ENCODE results near the gene SRRM3. TPM values are rescaled to one million over a fixed set of nuclear protein-coding genes. Genes with fewer than 3 reads are reported as not detected.
"Not testable (repeated sequence)": the region's sequence is repeated elsewhere in the genome, so short reads cannot be mapped to it uniquely, and the experiment has no call there.

The SRRM3 gene
- total RNA-seq, 3 donors from 2014 or later (not counting 1 experiment from before 2014, with no cell fraction given): not detected

DNA sequence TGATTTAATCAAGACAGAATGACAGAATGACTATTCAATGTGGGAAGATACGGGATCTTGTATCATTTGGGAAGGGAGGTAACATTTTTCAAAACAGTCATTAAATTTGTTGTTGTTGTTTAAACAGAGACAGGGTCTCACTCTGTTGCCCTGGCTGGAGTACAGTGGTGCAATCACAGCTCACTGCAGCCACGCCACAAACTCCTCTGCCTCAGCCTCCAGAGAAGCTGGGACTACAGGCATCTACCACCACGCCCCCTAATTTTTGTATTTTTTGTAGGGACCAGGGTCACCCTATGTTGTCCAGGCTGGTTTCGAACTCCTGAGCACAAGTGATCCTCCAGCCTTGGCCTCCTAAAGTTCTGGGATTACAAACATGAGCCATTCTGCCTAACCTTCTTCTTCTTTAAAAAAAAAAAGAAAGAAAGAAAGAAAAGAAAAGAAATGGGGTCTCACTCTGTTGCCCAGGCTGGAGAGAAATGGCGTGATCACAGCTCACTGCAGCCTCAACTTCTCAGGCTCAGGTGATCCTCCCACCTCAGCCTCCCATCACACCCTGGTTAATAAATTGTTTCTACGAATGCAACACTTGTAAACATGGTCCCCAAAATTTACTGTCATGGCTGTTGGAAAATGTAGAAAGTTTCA is 132.7 kb downstream of the SRRM3 start:
- no peaks in the 10 kb centered on the region for H3K4me1 ChIP-seq (ENCODE audit: control insufficient read depth, insufficient read depth, low read length)
- TF ChIP-seq, protein P1, sequence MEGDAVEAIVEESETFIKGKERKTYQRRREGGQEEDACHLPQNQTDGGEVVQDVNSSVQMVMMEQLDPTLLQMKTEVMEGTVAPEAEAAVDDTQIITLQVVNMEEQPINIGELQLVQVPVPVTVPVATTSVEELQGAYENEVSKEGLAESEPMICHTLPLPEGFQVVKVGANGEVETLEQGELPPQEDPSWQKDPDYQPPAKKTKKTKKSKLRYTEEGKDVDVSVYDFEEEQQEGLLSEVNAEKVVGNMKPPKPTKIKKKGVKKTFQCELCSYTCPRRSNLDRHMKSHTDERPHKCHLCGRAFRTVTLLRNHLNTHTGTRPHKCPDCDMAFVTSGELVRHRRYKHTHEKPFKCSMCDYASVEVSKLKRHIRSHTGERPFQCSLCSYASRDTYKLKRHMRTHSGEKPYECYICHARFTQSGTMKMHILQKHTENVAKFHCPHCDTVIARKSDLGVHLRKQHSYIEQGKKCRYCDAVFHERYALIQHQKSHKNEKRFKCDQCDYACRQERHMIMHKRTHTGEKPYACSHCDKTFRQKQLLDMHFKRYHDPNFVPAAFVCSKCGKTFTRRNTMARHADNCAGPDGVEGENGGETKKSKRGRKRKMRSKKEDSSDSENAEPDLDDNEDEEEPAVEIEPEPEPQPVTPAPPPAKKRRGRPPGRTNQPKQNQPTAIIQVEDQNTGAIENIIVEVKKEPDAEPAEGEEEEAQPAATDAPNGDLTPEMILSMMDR (IDR thresholded peaks at IDR 0.05): no peak
- no peaks in the 10 kb centered on the region for H3K27me3 ChIP-seq (ENCODE audit: control insufficient read depth, insufficient read depth, low read length)
- no peak overlapping the region for H3K27ac Mint-ChIP-seq
- intact Hi-C loops (cut with micrococcal nuclease): no loop called here
- peaks cover 14 to 33% of the 10 kb centered on the region in 2 donors for H3K4me1 Mint-ChIP-seq
- 91% methylated on average over 4 of the region's 6 CpGs for WGBS (ENCODE audit: insufficient coverage)
- H3K4me3 ChIP-seq (ENCODE audit: low read length): no peak overlapping the region
- H3K9me3 ChIP-seq (ENCODE audit: control insufficient read depth, insufficient read depth, low read length): no peaks in the 10 kb centered on the region
- no peaks in the 10 kb centered on the region for H3K27me3 Mint-ChIP-seq (ENCODE audit: low read depth in 2 of 2)
- no peak overlapping the region for H3K27ac ChIP-seq (ENCODE audit: low read length)
- peaks cover 6% of the 10 kb centered on the region for H3K36me3 ChIP-seq (ENCODE audit: control insufficient read depth, insufficient read depth, low read length)
- DNase-seq: no peak
- H3K36me3 Mint-ChIP-seq: peaks cover 7% of the 10 kb centered on the region
- H3K9me3 Mint-ChIP-seq: no peaks in the 10 kb centered on the region
- H3K4me3 Mint-ChIP-seq: no peak overlapping the region
- no peak for ATAC-seq

DNA sequence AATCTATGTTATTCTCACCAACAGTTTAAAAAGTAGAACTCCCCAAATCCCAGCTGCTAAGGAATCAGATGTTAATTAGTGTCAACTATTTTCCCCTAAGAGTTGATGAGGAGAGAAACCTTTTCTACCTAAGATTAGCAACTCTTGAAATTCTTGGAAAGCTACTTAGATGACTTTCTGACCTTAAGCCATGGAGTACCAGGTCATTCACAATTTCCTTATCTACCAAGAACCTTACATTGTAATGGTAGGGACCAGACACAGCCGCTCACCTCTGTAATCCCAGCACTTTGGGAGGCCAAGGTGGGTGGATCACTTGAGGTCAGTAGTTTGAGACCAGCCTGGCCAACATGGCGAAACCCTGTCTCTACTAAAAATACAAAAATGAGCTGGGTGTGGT is 133.7 kb downstream of the SRRM3 start:
- H3K9me3 ChIP-seq (ENCODE audit: control insufficient read depth, insufficient read depth, low read length); H3K4me3 ChIP-seq (ENCODE audit: low read length); H3K9me3 Mint-ChIP-seq; H3K4me1 ChIP-seq (ENCODE audit: control insufficient read depth, insufficient read depth, low read length); H3K36me3 ChIP-seq (ENCODE audit: control insufficient read depth, insufficient read depth, low read length); ATAC-seq; H3K27me3 ChIP-seq (ENCODE audit: control insufficient read depth, insufficient read depth, low read length); H3K27ac ChIP-seq (ENCODE audit: low read length); H3K27me3 Mint-ChIP-seq (ENCODE audit: low read depth in 2 of 2); H3K4me3 Mint-ChIP-seq; H3K36me3 Mint-ChIP-seq; DNase-seq; intact Hi-C loops (cut with micrococcal nuclease); H3K27ac Mint-ChIP-seq: not testable (repeated sequence)
- peaks cover 8 to 31% of the 10 kb centered on the region in 2 donors for H3K4me1 Mint-ChIP-seq
- 100% methylated on average over 1 of the region's 2 CpGs for WGBS (ENCODE audit: insufficient coverage)

DNA sequence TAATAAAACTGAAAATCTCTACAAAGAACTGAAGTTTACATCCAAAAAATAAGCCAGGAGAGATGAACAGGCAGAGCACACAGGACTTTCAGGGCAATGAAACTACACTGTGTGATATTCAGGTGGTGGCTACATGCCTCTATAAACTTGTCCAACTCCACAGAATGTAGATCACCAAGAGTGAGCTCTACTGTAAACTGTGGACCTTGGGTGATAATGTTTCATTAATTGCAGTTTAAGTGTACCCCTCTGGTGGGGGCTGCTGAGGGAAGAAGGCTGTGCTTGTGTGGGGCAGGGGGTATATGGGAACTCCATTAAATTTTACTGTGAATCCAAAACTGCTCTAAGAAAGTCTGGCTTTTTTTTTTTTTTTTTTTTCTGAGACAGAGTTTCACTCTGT is 134.4 kb downstream of the SRRM3 start:
- TF ChIP-seq, protein P1 (IDR thresholded peaks at IDR 0.05): no peak
- Mint-ChIP-seq H3K27ac (no peak overlapping the region), H3K36me3 (no peaks in the 10 kb centered on the region), H3K27me3 (ENCODE audit: low read depth in 2 of 2) (no peaks in the 10 kb centered on the region), H3K4me1 (peaks cover 12 to 35% of the 10 kb centered on the region in 2 donors), H3K9me3 (no peaks in the 10 kb centered on the region), H3K4me3 (no peak overlapping the region)
- no peaks in the 10 kb centered on the region for H3K9me3 ChIP-seq (ENCODE audit: control insufficient read depth, insufficient read depth, low read length)
- H3K27me3 ChIP-seq (ENCODE audit: control insufficient read depth, insufficient read depth, low read length): no peaks in the 10 kb centered on the region
- peaks cover 4% of the 10 kb centered on the region for H3K36me3 ChIP-seq (ENCODE audit: control insufficient read depth, insufficient read depth, low read length)
- intact Hi-C loops (cut with micrococcal nuclease): no loop called here
- no peak overlapping the region for H3K27ac ChIP-seq (ENCODE audit: low read length)
- no peak for DNase-seq
- H3K4me1 ChIP-seq (ENCODE audit: control insufficient read depth, insufficient read depth, low read length): no peaks in the 10 kb centered on the region
- ATAC-seq: no peak
- H3K4me3 ChIP-seq (ENCODE audit: low read length): no peak overlapping the region

Other genes starting within 250 kb of the SRRM3 start
- 10 to 100 TPM; 24.3 to 38.1 (median 34.6) TPM for gene TMEM120A, start 207.3 kb upstream of the SRRM3 start, total RNA-seq
- gene STYXL1, start 153.9 kb upstream of the SRRM3 start, total RNA-seq: 10 to 100 TPM; 15.1 to 33.2 (median 18.8) TPM
- gene MDH2, start 153.8 kb upstream of the SRRM3 start, total RNA-seq: 10 to 100 TPM; 75.9 to 95.0 (median 93.9) TPM
- 10 to 100 TPM; 14.4 to 15.9 (median 14.7) TPM for gene HSPB1, start 100.8 kb downstream of the SRRM3 start, total RNA-seq
- gene YWHAG, start 157.1 kb downstream of the SRRM3 start, total RNA-seq: 10 to 100 TPM; 21.4 to 28.9 (median 27.4) TPM
- under 1 TPM in 1 of 3 donors, not detected in 2; 0.40 TPM for gene SSC4D, start 207.8 kb downstream of the SRRM3 start, total RNA-seq
- 10 to 100 TPM in 1 of 3 donors, 1 to 10 TPM in 2; 1.9 to 12.9 (median 6.1) TPM for gene ZP3, start 223.1 kb downstream of the SRRM3 start, total RNA-seq

Data from natural killer cell (primary cell).